AG08395 (cell line): ENCODE data around the gene NPFF.
A peak's percentile ranks its signal among the peaks of the same experiment; 100 is the strongest.

Experiments used
- DNase-seq: peaks from one replicate; pipeline ENCODE4 v3.0.0; 2012; ENCODE audit warnings: mixed read lengths, low spot score

Gene NPFF

GRCh38 chr12:53513712-53514410, 6.6 kb upstream of the NPFF start:
- DNase-seq: no peak

- no peak for DNase-seq
Measured at GRCh38 chr12:53510181-53510812, 3.0 kb upstream of the NPFF start.

GRCh38 chr12:53508534-53509170, 1.4 kb upstream of the NPFF start:
- DNase-seq: peak; percentile 80

- no peak for DNase-seq
Measured at GRCh38 chr12:53507603-53507885, 260 bp upstream of the NPFF start.

GRCh38 chr12:53506450-53506785, 866 bp downstream of the NPFF start:
- DNase-seq: peak; percentile 17

- DNase-seq: no peak
Measured at GRCh38 chr12:53505555-53506449, 1.5 kb downstream of the NPFF start.

- DNase-seq: peak; percentile 76
Measured at GRCh38 chr12:53505086-53505485, 2.2 kb downstream of the NPFF start.

GRCh38 chr12:53504004-53504920, 3.0 kb downstream of the NPFF start:
- DNase-seq: no peak

- DNase-seq: no peak
Measured at GRCh38 chr12:53502983-53503728, 4.1 kb downstream of the NPFF start.

- no peak for DNase-seq
Measured at GRCh38 chr12:53502331-53502730, 5.0 kb downstream of the NPFF start.

GRCh38 chr12:53501615-53502181, 5.6 kb downstream of the NPFF start:
- DNase-seq: no peak

GRCh38 chr12:53500776-53501614, 6.3 kb downstream of the NPFF start, which contains the start of gene TARBP2:
Gene TARBP2, plus strand, starts transcription at chr12:53501283. Its CDS starts 126 bp downstream, at chr12:53501409.
- peak; percentile 98 for DNase-seq

- DNase-seq: peak; percentile 45
Measured at GRCh38 chr12:53500142-53500775, 7.0 kb downstream of the NPFF start.

- peak; percentile 25 for DNase-seq
Measured at GRCh38 chr12:53499266-53500141, 7.8 kb downstream of the NPFF start, which contains the start of gene MAP3K12. Gene MAP3K12, minus strand, starts transcription at chr12:53499458. Its CDS starts 12,067 bp downstream, at chr12:53487391.

- DNase-seq: no peak
Measured at GRCh38 chr12:53498235-53498630, 9.1 kb downstream of the NPFF start.

GRCh38 chr12:53497461-53497860, 9.8 kb downstream of the NPFF start:
- DNase-seq: no peak

GRCh38 chr12:53496752-53497032, 10.6 kb downstream of the NPFF start:
- no peak for DNase-seq
